ENCODE results near the gene ACP5. TPM values are rescaled to one million over a fixed set of nuclear protein-coding genes. Genes with fewer than 3 reads are reported as not detected.
"Not testable (repeated sequence)": the region's sequence is repeated elsewhere in the genome, so short reads cannot be mapped to it uniquely, and the experiment has no call there.

Gene ACP5
- total RNA-seq, 4 donors from 2014 or later = 4.8 to 12.6 (median 10.7) TPM

GRCh38 chr19:11566164-11566563 is 11.3 kb downstream of the ACP5 start:
- no peaks in the 10 kb centered on the region for H3K36me3 ChIP-seq
- 75 to 90% methylated on average over 2 of the region's 2 CpGs for WGBS, 2 donors

GRCh38 chr19:11565649-11565980 is 11.8 kb downstream of the ACP5 start:
- H3K4me1 ChIP-seq; DNase-seq (ENCODE audit: low spot score in 2 of 2); H3K27me3 ChIP-seq; H3K9me3 ChIP-seq; H3K4me3 ChIP-seq; H3K36me3 ChIP-seq; H3K27ac ChIP-seq: not testable (repeated sequence)
- WGBS, 2 donors = 74 to 87% methylated on average over 5 of the region's 5 CpGs

More at GRCh38 chr19:11566164-11566563, 11.3 kb downstream of the ACP5 start:
- Histone ChIP-seq H3K27me3 (no peaks in the 10 kb centered on the region), H3K9me3 (no peaks in the 10 kb centered on the region), H3K4me3 (no peak overlapping the region), H3K4me1 (no peaks in the 10 kb centered on the region), H3K27ac (no peak overlapping the region)
- no peak for TF ChIP-seq POLR2A (IDR thresholded peaks at IDR 0.05)
- no peak for TF ChIP-seq EP300 (IDR thresholded peaks at IDR 0.05)
- no peak for TF ChIP-seq CTCF (IDR thresholded peaks at IDR 0.05)
- no peak for DNase-seq (ENCODE audit: low spot score in 2 of 2)

GRCh38 chr19:11564082-11564807 is 13.2 kb downstream of the ACP5 start:
- H3K9me3 ChIP-seq; H3K27me3 ChIP-seq; H3K4me3 ChIP-seq; H3K27ac ChIP-seq; H3K36me3 ChIP-seq; DNase-seq (ENCODE audit: low spot score in 2 of 2): not testable (repeated sequence)
- 91 to 95% methylated on average over 6 of the region's 6 CpGs for WGBS, 2 donors
- H3K4me1 ChIP-seq = peaks cover 0 to 16% (median 9%) of the 10 kb centered on the region in 4 donors

- no peak for DNase-seq (ENCODE audit: low spot score in 2 of 2)
- no peaks in the 10 kb centered on the region for H3K36me3 ChIP-seq
- TF ChIP-seq POLR2A (IDR thresholded peaks at IDR 0.05) (no peak), CTCF (IDR thresholded peaks at IDR 0.05) (no peak), EP300 (IDR thresholded peaks at IDR 0.05) (no peak)
- H3K27me3 ChIP-seq = no peaks in the 10 kb centered on the region
- no peak overlapping the region for H3K4me3 ChIP-seq
- no peaks in the 10 kb centered on the region for H3K9me3 ChIP-seq
- H3K4me1 ChIP-seq = peaks cover 0 to 18% (median 9%) of the 10 kb centered on the region in 4 donors
- 89 to 92% methylated on average over 8 of the region's 8 CpGs for WGBS, 2 donors
- no peak overlapping the region for H3K27ac ChIP-seq
These were observed 13.9 kb downstream of the ACP5 start for GRCh38 chr19:11563532-11563931.

- Histone ChIP-seq H3K27me3 (no peaks in the 10 kb centered on the region), H3K9me3 (no peaks in the 10 kb centered on the region), H3K4me3 (no peak overlapping the region), H3K27ac (no peak overlapping the region), H3K36me3 (peaks cover 0 to 14% (median 0%) of the 10 kb centered on the region in 3 donors), H3K4me1 (peaks cover 0 to 44% (median 17%) of the 10 kb centered on the region in 4 donors)
- peak; percentile 32 to 65 (median 60) for TF ChIP-seq CTCF (IDR thresholded peaks at IDR 0.05)
- TF ChIP-seq POLR2A (IDR thresholded peaks at IDR 0.05) = no peak
- no peak for DNase-seq (ENCODE audit: low spot score in 2 of 2)
- 8 to 16% methylated on average over 9 of the region's 9 CpGs for WGBS, 2 donors
These were observed 16.9 kb downstream of the ACP5 start for GRCh38 chr19:11560404-11561051.
